Measurements from ENCODE around the gene SEL1L3. TPM values are rescaled to one million over a fixed set of nuclear protein-coding genes. Genes with fewer than 3 reads are reported as not detected.
A peak's percentile ranks its signal among the peaks of the same experiment; 100 is the strongest.
"Not testable (repeated sequence)": the region's sequence is repeated elsewhere in the genome, so short reads cannot be mapped to it uniquely, and the experiment has no call there.

SEL1L3 gene
- total RNA-seq, 1 donor from 2014 or later: 123 TPM

- DNase-seq (ENCODE audit: low read depth): no peak
- Histone ChIP-seq H3K4me3 (ENCODE audit: low read depth, low read length) (no peak overlapping the region), H3K27me3 (ENCODE audit: control insufficient read depth, insufficient read depth, low read length) (no peaks in the 10 kb centered on the region), H3K36me3 (ENCODE audit: control insufficient read depth, insufficient read depth, low read length) (no peaks in the 10 kb centered on the region)
- TF ChIP-seq, protein P1, sequence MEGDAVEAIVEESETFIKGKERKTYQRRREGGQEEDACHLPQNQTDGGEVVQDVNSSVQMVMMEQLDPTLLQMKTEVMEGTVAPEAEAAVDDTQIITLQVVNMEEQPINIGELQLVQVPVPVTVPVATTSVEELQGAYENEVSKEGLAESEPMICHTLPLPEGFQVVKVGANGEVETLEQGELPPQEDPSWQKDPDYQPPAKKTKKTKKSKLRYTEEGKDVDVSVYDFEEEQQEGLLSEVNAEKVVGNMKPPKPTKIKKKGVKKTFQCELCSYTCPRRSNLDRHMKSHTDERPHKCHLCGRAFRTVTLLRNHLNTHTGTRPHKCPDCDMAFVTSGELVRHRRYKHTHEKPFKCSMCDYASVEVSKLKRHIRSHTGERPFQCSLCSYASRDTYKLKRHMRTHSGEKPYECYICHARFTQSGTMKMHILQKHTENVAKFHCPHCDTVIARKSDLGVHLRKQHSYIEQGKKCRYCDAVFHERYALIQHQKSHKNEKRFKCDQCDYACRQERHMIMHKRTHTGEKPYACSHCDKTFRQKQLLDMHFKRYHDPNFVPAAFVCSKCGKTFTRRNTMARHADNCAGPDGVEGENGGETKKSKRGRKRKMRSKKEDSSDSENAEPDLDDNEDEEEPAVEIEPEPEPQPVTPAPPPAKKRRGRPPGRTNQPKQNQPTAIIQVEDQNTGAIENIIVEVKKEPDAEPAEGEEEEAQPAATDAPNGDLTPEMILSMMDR (IDR thresholded peaks at IDR 0.05; ENCODE audit: insufficient read depth, low read length, poor library complexity, severe bottlenecking): no peak
Observed at GRCh38 chr4:25870081-25870480, 7.3 kb upstream of the SEL1L3 start.

DNA sequence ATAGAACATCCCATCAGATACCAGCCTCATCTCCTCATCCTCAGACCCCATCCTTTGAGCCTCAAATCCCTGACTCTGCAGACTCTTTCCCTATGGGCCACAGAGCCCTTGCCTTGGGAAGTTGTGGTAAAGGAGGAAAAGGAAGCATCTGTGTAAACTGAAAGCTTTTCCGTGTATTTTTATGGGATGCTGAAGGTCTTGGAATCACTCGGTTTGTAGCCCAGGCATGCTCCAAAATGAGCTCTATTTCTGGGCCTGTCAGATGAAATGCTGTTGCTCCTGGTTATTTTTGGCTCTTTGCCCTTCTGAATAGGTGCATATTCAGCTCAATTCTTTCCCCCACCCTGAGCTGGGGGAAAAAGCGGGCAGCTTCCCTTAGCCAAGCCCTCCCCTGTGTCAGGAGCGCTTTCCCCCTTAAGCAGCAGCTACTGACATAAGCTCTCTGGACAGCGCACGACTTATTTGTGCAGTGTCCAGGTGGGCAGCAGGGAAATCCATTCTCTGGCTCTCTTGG is 5.0 kb upstream of the SEL1L3 start:
- H3K4me3 ChIP-seq (ENCODE audit: low read depth, low read length): no peak overlapping the region
- no peaks in the 10 kb centered on the region for H3K27me3 ChIP-seq (ENCODE audit: control insufficient read depth, insufficient read depth, low read length)
- no peak for DNase-seq (ENCODE audit: low read depth)
- H3K36me3 ChIP-seq (ENCODE audit: control insufficient read depth, insufficient read depth, low read length): no peaks in the 10 kb centered on the region
- TF ChIP-seq, protein P1 (IDR thresholded peaks at IDR 0.05; ENCODE audit: insufficient read depth, low read length, poor library complexity, severe bottlenecking): no peak

GRCh38 chr4:25866401-25866800 is 3.6 kb upstream of the SEL1L3 start:
- not testable (repeated sequence) for H3K27me3 ChIP-seq (ENCODE audit: control insufficient read depth, insufficient read depth, low read length); DNase-seq (ENCODE audit: low read depth); H3K36me3 ChIP-seq (ENCODE audit: control insufficient read depth, insufficient read depth, low read length); H3K4me3 ChIP-seq (ENCODE audit: low read depth, low read length)

- Histone ChIP-seq H3K27me3 (ENCODE audit: control insufficient read depth, insufficient read depth, low read length) (no peaks in the 10 kb centered on the region), H3K36me3 (ENCODE audit: control insufficient read depth, insufficient read depth, low read length) (no peaks in the 10 kb centered on the region), H3K4me3 (ENCODE audit: low read depth, low read length) (no peak overlapping the region)
- TF ChIP-seq, protein P1 (IDR thresholded peaks at IDR 0.05; ENCODE audit: insufficient read depth, low read length, poor library complexity, severe bottlenecking): no peak
- peak; percentile 80 for DNase-seq (ENCODE audit: low read depth)
Observed at GRCh38 chr4:25865586-25865985, 2.8 kb upstream of the SEL1L3 start.

GRCh38 chr4:25863831-25864418 is 1.1 kb upstream of the SEL1L3 start:
- no peak for DNase-seq (ENCODE audit: low read depth)
- H3K4me3 ChIP-seq (ENCODE audit: low read depth, low read length): no peak overlapping the region
- no peaks in the 10 kb centered on the region for H3K36me3 ChIP-seq (ENCODE audit: control insufficient read depth, insufficient read depth, low read length)
- TF ChIP-seq, protein P1 (IDR thresholded peaks at IDR 0.05; ENCODE audit: insufficient read depth, low read length, poor library complexity, severe bottlenecking): no peak
- no peaks in the 10 kb centered on the region for H3K27me3 ChIP-seq (ENCODE audit: control insufficient read depth, insufficient read depth, low read length)

GRCh38 chr4:25863347-25863784 is 578 bp upstream of the SEL1L3 start:
- TF ChIP-seq, protein P1 (IDR thresholded peaks at IDR 0.05; ENCODE audit: insufficient read depth, low read length, poor library complexity, severe bottlenecking): peak; percentile 59

More at GRCh38 chr4:25863347-25863784, 578 bp upstream of the SEL1L3 start:
- Histone ChIP-seq H3K36me3 (ENCODE audit: control insufficient read depth, insufficient read depth, low read length) (no peaks in the 10 kb centered on the region), H3K27me3 (ENCODE audit: control insufficient read depth, insufficient read depth, low read length) (no peaks in the 10 kb centered on the region), H3K4me3 (ENCODE audit: low read depth, low read length) (peak overlapping the region; percentile 78)
- no peak for DNase-seq (ENCODE audit: low read depth)
